ENCODE results near the gene ENO1. TPM values are rescaled to one million over a fixed set of nuclear protein-coding genes. Genes with fewer than 3 reads are reported as not detected.

Gene ENO1
- total and polyA plus RNA-seq, 10 of the 15 experiments (the other 5 are each of a cell fraction or from before 2014, with no cell fraction given) = 1,850 to 4,219 (median 2,331) TPM

DNA sequence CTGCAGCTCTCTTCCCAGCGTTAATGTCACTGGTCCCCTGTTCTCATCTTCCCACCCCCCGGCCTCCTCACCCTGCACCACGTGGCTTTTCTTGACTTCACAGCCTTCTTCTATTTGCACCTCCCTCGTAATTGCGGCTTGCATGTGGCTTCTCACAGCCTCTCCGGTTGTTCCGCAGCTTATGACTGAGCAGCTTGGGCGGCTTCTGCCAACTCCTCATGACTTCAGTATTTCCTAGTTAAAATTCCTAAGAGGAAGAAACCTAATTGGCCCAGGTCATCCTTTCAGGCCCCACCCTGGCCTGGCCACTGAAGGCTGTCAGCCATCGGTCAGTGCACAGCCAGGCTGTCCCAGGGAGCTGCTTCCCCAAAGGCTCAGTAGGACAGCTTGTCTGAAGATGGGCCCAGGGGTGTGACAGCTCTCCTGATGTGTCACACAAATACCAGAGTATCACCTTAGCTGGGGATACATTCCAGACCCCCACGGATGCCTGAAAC lies 52.5 kb downstream of the ENO1 start:
- DNase-seq (ENCODE audit: low read depth, low spot score) = no peak
- no peak overlapping the region for H2AFZ ChIP-seq (ENCODE audit: control insufficient read depth, low read depth, low read length)

DNA sequence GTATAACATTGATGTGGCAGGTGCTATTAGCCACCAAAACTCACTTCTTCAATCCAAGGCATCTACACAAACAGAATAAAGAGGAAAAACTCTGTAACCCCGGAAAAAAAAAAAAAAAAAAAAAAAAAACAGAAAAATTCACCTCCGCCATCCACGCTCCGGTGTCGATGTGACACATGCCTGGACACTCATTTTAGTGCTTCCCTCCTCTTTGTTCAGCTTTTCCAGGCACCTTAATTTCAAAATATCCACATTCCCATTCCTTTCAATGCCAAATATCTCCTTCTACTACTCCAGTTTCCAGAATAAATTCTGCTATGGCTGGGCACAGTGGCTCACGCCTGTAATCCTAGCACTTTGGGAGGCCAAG lies 55.2 kb downstream of the ENO1 start:
- Histone ChIP-seq H3K79me2 (ENCODE audit: control insufficient read depth, insufficient read depth, low read length) (no peaks in the 10 kb centered on the region), H2AFZ (ENCODE audit: control insufficient read depth, low read depth, low read length) (no peak overlapping the region), H3K27ac (ENCODE audit: control insufficient read depth, insufficient read depth) (no peak overlapping the region), H4K20me1 (ENCODE audit: control insufficient read depth, insufficient read depth) (no peaks in the 10 kb centered on the region), H3K9me3 (replicated peaks; ENCODE audit: control insufficient read depth, insufficient read depth, low read length) (no peaks in the 10 kb centered on the region), H3K4me3 (no peak overlapping the region), H3K9ac (ENCODE audit: control insufficient read depth, insufficient read depth, low read length) (no peak overlapping the region), H3K36me3 (ENCODE audit: control insufficient read depth in 2 of 2, insufficient read depth in 2 of 2, low read length in 1 of 2) (no peaks in the 10 kb centered on the region), H3K4me1 (ENCODE audit: control insufficient read depth, insufficient read depth, low read length) (no peaks in the 10 kb centered on the region), H3K27me3 (replicated peaks in 1 of 2; ENCODE audit: control insufficient read depth in 2 of 2, insufficient read depth in 2 of 2, low read length in 1 of 2) (no peaks in the 10 kb centered on the region), H3K4me2 (ENCODE audit: control insufficient read depth, insufficient read depth) (no peak overlapping the region)
- ChIA-PET POLR2A (no interaction called here), CTCF (no interaction called here), RAD21 (ENCODE audit: unreplicated experiment) (interaction anchor here (0.6 kb wide), 1 partner anchor 30 kb away, joined by 3 read pairs; no protein-coding TSS in a partner anchor), SMC1A (ENCODE audit: uncharacterized antibody, unreplicated experiment) (interaction anchor here (0.6 kb wide), 1 partner anchor 95 kb away, joined by 3 read pairs; no protein-coding TSS in a partner anchor)
- BruUV-seq (replicated peaks) = no TSS peak
- in situ Hi-C loops (cut with MboI) = no loop called here
- FAIRE-seq (no peak), ATAC-seq (no peak), DNase-seq (ENCODE audit: low read depth, low spot score) (no peak)
- intact Hi-C loops (cut with micrococcal nuclease; ENCODE audit: unreplicated experiment) = no loop called here
- 57% methylated on average over 5 of the region's 6 CpGs for WGBS (ENCODE audit: insufficient coverage, insufficient replicate concordance, low lambda C conversion rate, missing lambda C conversion rate)
- no peak for TF ChIP-seq NFIC (IDR thresholded peaks at IDR 0.05; ENCODE audit: low read depth, low read length)
- TF ChIP-seq BCL11A (IDR thresholded peaks at IDR 0.05; ENCODE audit: low read depth, low read length) = no peak
- no peak for TF ChIP-seq POLR2A (IDR thresholded peaks at IDR 0.05; ENCODE audit: low read depth, low read length)
- no peak for TF ChIP-seq CHD1 (IDR thresholded peaks at IDR 0.05; ENCODE audit: low read depth, low read length)
- TF ChIP-seq SIX5 (IDR thresholded peaks at IDR 0.05; ENCODE audit: low read depth, low read length, severe bottlenecking) = no peak
- TF ChIP-seq NFYA (IDR thresholded peaks at IDR 0.05; ENCODE audit: borderline replicate concordance, low read depth, low read length) = no peak
- no peak for TF ChIP-seq RELA (IDR thresholded peaks at IDR 0.05; ENCODE audit: borderline replicate concordance, partially characterized antibody)
- TF ChIP-seq RB1 (IDR thresholded peaks at IDR 0.05; ENCODE audit: borderline replicate concordance) = no peak
- no peak for TF ChIP-seq ZNF207 (IDR thresholded peaks at IDR 0.05; ENCODE audit: borderline replicate concordance)
- TF ChIP-seq, protein P1, sequence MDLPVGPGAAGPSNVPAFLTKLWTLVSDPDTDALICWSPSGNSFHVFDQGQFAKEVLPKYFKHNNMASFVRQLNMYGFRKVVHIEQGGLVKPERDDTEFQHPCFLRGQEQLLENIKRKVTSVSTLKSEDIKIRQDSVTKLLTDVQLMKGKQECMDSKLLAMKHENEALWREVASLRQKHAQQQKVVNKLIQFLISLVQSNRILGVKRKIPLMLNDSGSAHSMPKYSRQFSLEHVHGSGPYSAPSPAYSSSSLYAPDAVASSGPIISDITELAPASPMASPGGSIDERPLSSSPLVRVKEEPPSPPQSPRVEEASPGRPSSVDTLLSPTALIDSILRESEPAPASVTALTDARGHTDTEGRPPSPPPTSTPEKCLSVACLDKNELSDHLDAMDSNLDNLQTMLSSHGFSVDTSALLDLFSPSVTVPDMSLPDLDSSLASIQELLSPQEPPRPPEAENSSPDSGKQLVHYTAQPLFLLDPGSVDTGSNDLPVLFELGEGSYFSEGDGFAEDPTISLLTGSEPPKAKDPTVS (IDR thresholded peaks at IDR 0.05; ENCODE audit: low read depth, low read length) = no peak

More for the DNA sequence above, 52.5 kb downstream of the ENO1 start:
- no peaks in the 10 kb centered on the region for H3K27me3 ChIP-seq (replicated peaks in 1 of 2; ENCODE audit: control insufficient read depth in 2 of 2, insufficient read depth in 2 of 2, low read length in 1 of 2)
- peaks cover 4% of the 10 kb centered on the region; the same call in 1 of the 2 replicates for H3K4me1 ChIP-seq (ENCODE audit: control insufficient read depth, insufficient read depth, low read length)
- no peaks in the 10 kb centered on the region for H3K79me2 ChIP-seq (ENCODE audit: control insufficient read depth, insufficient read depth, low read length)
- no TSS peak for BruUV-seq (replicated peaks)
- RAD21 ChIA-PET (ENCODE audit: unreplicated experiment) = no interaction called here
- POLR2A ChIA-PET = interaction anchor here (0.7 kb wide), 2 partner anchors 52 to 344 kb away, joined by 3 to 5 read pairs; no protein-coding TSS in a partner anchor
- H3K27ac ChIP-seq (ENCODE audit: control insufficient read depth, insufficient read depth) = no peak overlapping the region
- no peaks in the 10 kb centered on the region for H3K36me3 ChIP-seq (ENCODE audit: control insufficient read depth in 2 of 2, insufficient read depth in 2 of 2, low read length in 1 of 2)
- SMC1A ChIA-PET (ENCODE audit: uncharacterized antibody, unreplicated experiment) = no interaction called here
- CTCF ChIA-PET = interaction anchor here (0.7 to 0.9 kb wide), 2 partner anchors 23 to 71 kb away, joined by 3 read pairs; no protein-coding TSS in a partner anchor
- H3K9ac ChIP-seq (ENCODE audit: control insufficient read depth, insufficient read depth, low read length) = no peak overlapping the region
- no peak overlapping the region for H3K4me3 ChIP-seq
- 73% methylated on average over 10 of the region's 10 CpGs for WGBS (ENCODE audit: insufficient coverage, insufficient replicate concordance, low lambda C conversion rate, missing lambda C conversion rate)
- intact Hi-C loops (cut with micrococcal nuclease; ENCODE audit: unreplicated experiment) (no loop called here), in situ Hi-C loops (cut with MboI) (no loop called here)
- no peak overlapping the region for H3K4me2 ChIP-seq (ENCODE audit: control insufficient read depth, insufficient read depth)
- TF ChIP-seq CREM (IDR thresholded peaks at IDR 0.05; ENCODE audit: low read depth) = no peak
- TF ChIP-seq HCFC1 (IDR thresholded peaks at IDR 0.05; ENCODE audit: low read length) = no peak
- no peak for TF ChIP-seq SIX5 (IDR thresholded peaks at IDR 0.05; ENCODE audit: low read depth, low read length, severe bottlenecking)
- TF ChIP-seq FOXM1 (IDR thresholded peaks at IDR 0.05; ENCODE audit: low read depth, low read length) = no peak
- no peak for TF ChIP-seq CBX5 (IDR thresholded peaks at IDR 0.05; ENCODE audit: low read depth)
- TF ChIP-seq TARDBP (IDR thresholded peaks at IDR 0.05; ENCODE audit: borderline replicate concordance) = no peak
- no peak for TF ChIP-seq NRF1 (conservative IDR thresholded peaks at IDR 0.05; ENCODE audit: low read depth, low read length)
- FAIRE-seq (no peak), ATAC-seq (no peak)
- H4K20me1 ChIP-seq (ENCODE audit: control insufficient read depth, insufficient read depth) = no peaks in the 10 kb centered on the region
- H3K9me3 ChIP-seq (replicated peaks; ENCODE audit: control insufficient read depth, insufficient read depth, low read length) = no peaks in the 10 kb centered on the region

Measured in GM12878 (cell line).